T-helper 2 cell treated with Interferon-gamma antibody and Interleukin-4, amounts not matched to agents 5 μg/mL and 100 μg/mL, for 36 hours (primary cell): ENCODE measurements around the gene SYNDIG1L.
A peak's percentile ranks its signal among the peaks of the same experiment; 100 is the strongest.
"Not testable (repeated sequence)": the region's sequence is repeated elsewhere in the genome, so short reads cannot be mapped to it uniquely, and the experiment has no call there.

Experiments
- DNase-seq: peaks from one replicate; pipeline ENCODE4 v3.0.0; 2021; ENCODE audit warnings: low spot score
- H3K27ac Mint-ChIP-seq: one replicate; pipeline ENCODE4 v1.8.0; 2021; ENCODE audit warnings: mild to moderate bottlenecking, mixed read lengths
- H3K27me3 Mint-ChIP-seq: one replicate; pipeline ENCODE4 v1.8.0; 2021; ENCODE audit warnings: low read depth, mixed read lengths
- H3K36me3 Mint-ChIP-seq: one replicate; pipeline ENCODE4 v1.8.0; 2021; ENCODE audit warnings: low read depth, mixed read lengths
- H3K4me1 Mint-ChIP-seq: one replicate; pipeline ENCODE4 v1.8.0; 2021; ENCODE audit warnings: low read depth, mixed read lengths
- H3K4me3 Mint-ChIP-seq: one replicate; pipeline ENCODE4 v1.8.0; 2022; ENCODE audit warnings: mild to moderate bottlenecking, moderate library complexity, mixed read lengths
- H3K9me3 Mint-ChIP-seq: one replicate; pipeline ENCODE4 v1.8.0; 2021; ENCODE audit warnings: mixed read lengths

SYNDIG1L gene

GRCh38 chr14:74381571-74381970, 44.4 kb downstream of the SYNDIG1L start:
- not testable (repeated sequence) for H3K4me3 Mint-ChIP-seq, H3K9me3 Mint-ChIP-seq, H3K36me3 Mint-ChIP-seq, H3K4me1 Mint-ChIP-seq, DNase-seq, H3K27me3 Mint-ChIP-seq, H3K27ac Mint-ChIP-seq

GRCh38 chr14:74380845-74381244, 45.2 kb downstream of the SYNDIG1L start:
- Mint-ChIP-seq H3K27ac (no peak overlapping the region), H3K36me3 (no peaks in the 10 kb centered on the region), H3K27me3 (no peaks in the 10 kb centered on the region), H3K9me3 (no peaks in the 10 kb centered on the region), H3K4me3 (no peak overlapping the region), H3K4me1 (no peaks in the 10 kb centered on the region)
- no peak for DNase-seq

- H3K27ac Mint-ChIP-seq: no peak overlapping the region
- H3K4me3 Mint-ChIP-seq: no peak overlapping the region
- H3K9me3 Mint-ChIP-seq: no peaks in the 10 kb centered on the region
- H3K4me1 Mint-ChIP-seq: no peaks in the 10 kb centered on the region
- DNase-seq: no peak
- no peaks in the 10 kb centered on the region for H3K36me3 Mint-ChIP-seq
- H3K27me3 Mint-ChIP-seq: no peaks in the 10 kb centered on the region
Observed at GRCh38 chr14:74380172-74380571, 45.8 kb downstream of the SYNDIG1L start.

- Mint-ChIP-seq H3K4me3 (no peak overlapping the region), H3K27ac (no peak overlapping the region), H3K4me1 (no peaks in the 10 kb centered on the region), H3K36me3 (no peaks in the 10 kb centered on the region), H3K9me3 (no peaks in the 10 kb centered on the region), H3K27me3 (no peaks in the 10 kb centered on the region)
- no peak for DNase-seq
Observed at GRCh38 chr14:74377976-74378690, 47.9 kb downstream of the SYNDIG1L start.

- Mint-ChIP-seq H3K27ac (no peak overlapping the region), H3K27me3 (peaks cover 4% of the 10 kb centered on the region), H3K4me1 (no peaks in the 10 kb centered on the region), H3K9me3 (no peaks in the 10 kb centered on the region), H3K4me3 (no peak overlapping the region), H3K36me3 (no peaks in the 10 kb centered on the region)
- no peak for DNase-seq
Observed at GRCh38 chr14:74368441-74368840, 57.6 kb downstream of the SYNDIG1L start.

GRCh38 chr14:74368026-74368425, 58.0 kb downstream of the SYNDIG1L start:
- no peak overlapping the region for H3K4me3 Mint-ChIP-seq
- no peak overlapping the region for H3K27ac Mint-ChIP-seq
- no peak for DNase-seq
- H3K27me3 Mint-ChIP-seq: peaks cover 4% of the 10 kb centered on the region
- no peaks in the 10 kb centered on the region for H3K36me3 Mint-ChIP-seq
- no peaks in the 10 kb centered on the region for H3K9me3 Mint-ChIP-seq
- no peaks in the 10 kb centered on the region for H3K4me1 Mint-ChIP-seq

GRCh38 chr14:74364271-74364880, 61.6 kb downstream of the SYNDIG1L start:
- H3K9me3 Mint-ChIP-seq: no peaks in the 10 kb centered on the region
- no peaks in the 10 kb centered on the region for H3K4me1 Mint-ChIP-seq
- no peak overlapping the region for H3K4me3 Mint-ChIP-seq
- H3K27me3 Mint-ChIP-seq: peaks cover 6% of the 10 kb centered on the region
- no peaks in the 10 kb centered on the region for H3K36me3 Mint-ChIP-seq
- no peak for DNase-seq
- no peak overlapping the region for H3K27ac Mint-ChIP-seq

GRCh38 chr14:74362361-74362915, 63.6 kb downstream of the SYNDIG1L start:
- Mint-ChIP-seq H3K4me3 (no peak overlapping the region), H3K36me3 (no peaks in the 10 kb centered on the region), H3K4me1 (no peaks in the 10 kb centered on the region), H3K9me3 (no peaks in the 10 kb centered on the region), H3K27ac (no peak overlapping the region), H3K27me3 (peaks cover 6% of the 10 kb centered on the region)
- peak; percentile 48 for DNase-seq

GRCh38 chr14:74360163-74360562, 65.8 kb downstream of the SYNDIG1L start:
- H3K4me3 Mint-ChIP-seq: no peak overlapping the region
- H3K27ac Mint-ChIP-seq: no peak overlapping the region
- no peaks in the 10 kb centered on the region for H3K36me3 Mint-ChIP-seq
- H3K4me1 Mint-ChIP-seq: no peaks in the 10 kb centered on the region
- H3K9me3 Mint-ChIP-seq: no peaks in the 10 kb centered on the region
- DNase-seq: no peak
- peaks cover 6% of the 10 kb centered on the region for H3K27me3 Mint-ChIP-seq

- H3K4me3 Mint-ChIP-seq: no peak overlapping the region
- DNase-seq: no peak
- no peaks in the 10 kb centered on the region for H3K4me1 Mint-ChIP-seq
- no peaks in the 10 kb centered on the region for H3K9me3 Mint-ChIP-seq
- H3K36me3 Mint-ChIP-seq: no peaks in the 10 kb centered on the region
- no peak overlapping the region for H3K27ac Mint-ChIP-seq
- peaks cover 2% of the 10 kb centered on the region for H3K27me3 Mint-ChIP-seq
Observed at GRCh38 chr14:74358176-74358829, 67.7 kb downstream of the SYNDIG1L start.

GRCh38 chr14:74357585-74357984, 68.4 kb downstream of the SYNDIG1L start:
- H3K4me1 Mint-ChIP-seq: no peaks in the 10 kb centered on the region

GRCh38 chr14:74356892-74357575, 69.0 kb downstream of the SYNDIG1L start:
- H3K9me3 Mint-ChIP-seq: no peaks in the 10 kb centered on the region
- no peak for DNase-seq
- H3K4me1 Mint-ChIP-seq: no peaks in the 10 kb centered on the region
- H3K36me3 Mint-ChIP-seq: no peaks in the 10 kb centered on the region
- H3K27me3 Mint-ChIP-seq: peaks cover 2% of the 10 kb centered on the region
- H3K4me3 Mint-ChIP-seq: no peak overlapping the region
- no peak overlapping the region for H3K27ac Mint-ChIP-seq

More at GRCh38 chr14:74357585-74357984, 68.4 kb downstream of the SYNDIG1L start:
- H3K9me3 Mint-ChIP-seq: no peaks in the 10 kb centered on the region
- H3K4me3 Mint-ChIP-seq: no peak overlapping the region
- peaks cover 2% of the 10 kb centered on the region for H3K27me3 Mint-ChIP-seq
- DNase-seq: no peak
- no peak overlapping the region for H3K27ac Mint-ChIP-seq
- H3K36me3 Mint-ChIP-seq: no peaks in the 10 kb centered on the region
